CD4-positive, alpha-beta T cell treated with Interleukin-15 for 4 hours (primary cell): ENCODE results near the gene RAD51B.

Source experiments
- DNase-seq: peaks from one replicate; pipeline ENCODE4 v3.0.0-alpha.2; 2020; ENCODE audit warnings: low spot score

Gene RAD51B

DNA sequence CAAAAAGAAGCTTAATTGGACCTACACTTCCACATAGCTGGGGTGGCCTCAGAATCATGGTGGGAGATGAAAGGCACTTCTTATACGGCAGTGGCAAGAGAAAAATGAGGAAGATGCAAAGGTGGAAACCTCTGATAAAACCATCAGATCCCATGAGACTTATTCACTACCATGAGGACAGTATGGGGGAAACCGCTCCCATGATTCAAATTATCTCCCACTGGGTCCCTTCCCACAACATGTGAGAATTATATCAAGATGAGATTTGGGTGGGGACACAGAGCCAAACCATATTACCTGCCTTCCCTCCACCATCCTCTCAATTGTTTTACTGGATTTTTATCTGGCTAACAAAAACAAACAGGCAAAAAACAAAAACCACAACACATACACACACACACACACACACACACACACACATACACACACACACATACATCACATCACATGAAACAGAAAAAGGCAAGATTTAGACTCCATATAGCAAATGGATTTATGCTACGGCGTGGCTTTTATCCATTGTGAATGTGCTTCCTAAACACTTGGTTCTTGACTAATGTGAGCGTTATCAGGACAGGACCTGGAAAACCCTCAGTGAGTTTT, 906.6 kb downstream of the RAD51B start:
- DNase-seq, result no peak

DNA sequence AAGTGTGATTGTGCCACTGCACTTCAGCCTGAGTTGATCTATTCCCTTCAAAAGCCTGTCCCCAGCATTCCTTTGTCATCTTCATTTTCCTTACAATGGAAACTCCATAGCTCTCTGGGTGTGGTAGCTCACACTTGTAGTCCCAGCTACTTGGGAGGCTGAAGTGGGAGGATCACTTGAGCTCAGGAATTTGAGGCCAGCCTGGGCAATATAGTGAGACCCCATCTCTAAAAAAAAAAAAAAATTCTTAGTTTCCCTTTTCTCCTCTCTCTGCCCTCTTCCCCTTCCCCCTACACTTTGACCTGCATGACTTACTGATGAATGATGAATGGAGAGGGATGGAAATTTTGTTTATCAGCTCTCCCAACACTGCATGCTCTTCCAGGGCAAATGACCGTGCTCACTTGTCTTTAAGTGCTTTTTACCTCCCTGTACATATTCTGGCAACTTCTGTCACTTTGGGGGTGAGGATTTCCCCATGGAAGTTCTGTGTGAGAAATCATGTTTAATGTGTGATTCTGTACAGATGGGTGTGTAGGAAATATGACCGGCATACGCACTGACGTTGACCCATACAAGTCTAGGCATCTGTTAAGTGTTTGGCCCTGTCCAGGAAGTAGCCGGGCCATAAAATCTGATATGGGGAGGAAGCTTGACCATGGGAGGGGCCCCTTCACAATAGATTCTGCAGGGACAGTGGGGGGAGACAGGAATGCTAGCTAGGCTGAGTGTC, 907.9 kb downstream of the RAD51B start:
- no peak for DNase-seq

DNA sequence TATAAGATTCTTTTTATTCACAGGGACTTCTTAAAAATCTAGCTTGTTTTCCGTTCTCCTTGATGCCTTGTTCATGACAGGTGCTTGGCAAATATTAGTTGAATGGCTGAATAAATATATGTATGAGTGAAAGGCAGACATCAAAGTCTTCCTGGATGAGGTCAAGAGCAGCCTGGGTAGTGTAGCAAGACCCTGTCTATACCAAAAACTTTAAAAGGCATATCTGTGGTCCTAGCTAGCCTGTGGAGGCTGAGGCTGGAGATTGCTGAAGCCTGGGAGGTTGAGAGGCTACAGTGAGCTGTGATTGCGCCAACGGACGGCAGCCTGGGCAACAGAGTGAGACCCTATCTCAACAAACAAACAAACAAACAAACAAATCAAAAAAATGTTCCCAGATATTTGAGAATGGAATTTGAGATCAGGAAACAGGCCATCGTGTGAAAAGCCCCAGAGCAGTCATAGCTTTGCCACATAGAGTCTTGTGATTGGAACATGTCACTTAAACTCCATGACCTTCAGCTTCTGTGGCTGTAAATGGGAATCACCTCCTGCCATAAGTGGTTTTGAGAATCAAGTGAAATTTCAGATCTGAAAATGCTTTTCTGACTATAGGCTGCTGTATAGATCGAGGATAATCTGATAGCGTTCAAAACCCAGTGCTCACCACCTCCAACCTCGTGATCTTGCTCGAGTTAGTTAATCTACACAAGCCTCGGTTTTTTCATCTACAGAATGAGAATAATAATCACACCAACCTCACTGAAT, 908.9 kb downstream of the RAD51B start:
- DNase-seq, result no peak

DNA sequence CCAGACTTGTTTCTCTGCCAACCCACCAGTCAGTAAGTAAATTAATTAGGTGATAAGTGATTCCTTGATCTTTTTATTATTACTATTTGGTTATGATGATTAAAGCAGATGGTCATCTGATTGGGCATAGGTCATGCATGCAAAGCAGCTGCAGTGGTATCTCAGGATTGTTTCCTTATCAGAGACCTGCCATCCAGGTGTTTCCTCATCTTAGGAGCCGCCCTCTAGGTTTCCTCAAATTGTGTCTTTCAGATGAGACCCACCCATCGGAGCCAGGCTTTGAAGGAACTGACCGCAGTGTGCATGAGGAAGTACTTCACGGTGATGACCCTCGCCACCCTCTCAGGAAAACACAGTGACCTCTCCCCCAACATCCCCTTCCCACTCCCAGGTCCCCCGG, 910.0 kb downstream of the RAD51B start:
- DNase-seq, result no peak

DNA sequence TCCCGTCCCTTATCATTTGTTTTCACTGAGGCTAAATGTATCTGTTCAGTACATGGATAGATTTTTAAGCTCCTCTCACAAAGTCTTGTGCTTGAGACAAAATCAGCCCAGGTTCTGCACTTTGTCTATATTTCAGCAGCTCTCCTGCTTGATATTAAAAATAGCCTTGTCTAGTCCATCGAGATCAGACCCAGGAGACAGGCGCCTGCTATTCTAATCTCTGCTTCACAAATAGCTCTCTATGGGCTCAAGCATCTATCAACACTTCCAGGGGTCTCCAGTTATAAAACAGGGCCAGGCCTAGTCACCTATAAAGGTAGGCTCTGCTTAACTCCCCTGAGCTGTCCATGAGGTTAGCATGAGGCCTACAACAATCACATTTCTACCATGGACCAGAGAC, 910.8 kb downstream of the RAD51B start:
- DNase-seq, result no peak

DNA sequence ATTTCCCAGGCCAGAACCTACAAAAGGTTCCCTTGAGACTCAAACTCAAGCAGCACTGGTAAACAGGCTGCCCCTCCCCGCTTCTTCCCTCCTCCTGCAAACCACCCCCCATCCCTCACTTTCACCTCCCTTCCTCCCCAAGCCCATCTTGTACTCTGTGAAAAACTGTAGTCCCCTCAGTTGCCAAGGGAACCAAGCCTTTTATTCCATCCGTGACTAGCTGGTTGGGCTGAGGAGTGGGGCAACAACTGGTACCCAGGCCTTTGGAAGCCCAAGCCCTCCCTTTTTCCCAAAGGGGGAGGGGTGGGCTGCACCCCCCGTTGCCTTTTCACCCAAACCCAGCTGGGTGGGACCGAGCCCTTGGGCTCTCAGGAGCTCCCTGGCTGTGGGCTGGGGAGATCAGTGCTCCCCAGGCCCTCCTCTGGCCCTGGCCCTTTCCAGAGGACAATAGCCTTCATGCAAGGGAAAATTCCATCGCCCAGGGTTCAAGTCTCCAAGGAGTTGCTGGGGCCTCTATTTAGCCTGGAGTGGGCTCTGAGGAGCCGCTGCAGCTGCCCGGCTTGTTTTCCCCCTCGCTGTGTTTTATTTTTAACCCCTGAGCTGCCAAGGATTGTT, 911.3 kb downstream of the RAD51B start:
- no peak for DNase-seq

DNA sequence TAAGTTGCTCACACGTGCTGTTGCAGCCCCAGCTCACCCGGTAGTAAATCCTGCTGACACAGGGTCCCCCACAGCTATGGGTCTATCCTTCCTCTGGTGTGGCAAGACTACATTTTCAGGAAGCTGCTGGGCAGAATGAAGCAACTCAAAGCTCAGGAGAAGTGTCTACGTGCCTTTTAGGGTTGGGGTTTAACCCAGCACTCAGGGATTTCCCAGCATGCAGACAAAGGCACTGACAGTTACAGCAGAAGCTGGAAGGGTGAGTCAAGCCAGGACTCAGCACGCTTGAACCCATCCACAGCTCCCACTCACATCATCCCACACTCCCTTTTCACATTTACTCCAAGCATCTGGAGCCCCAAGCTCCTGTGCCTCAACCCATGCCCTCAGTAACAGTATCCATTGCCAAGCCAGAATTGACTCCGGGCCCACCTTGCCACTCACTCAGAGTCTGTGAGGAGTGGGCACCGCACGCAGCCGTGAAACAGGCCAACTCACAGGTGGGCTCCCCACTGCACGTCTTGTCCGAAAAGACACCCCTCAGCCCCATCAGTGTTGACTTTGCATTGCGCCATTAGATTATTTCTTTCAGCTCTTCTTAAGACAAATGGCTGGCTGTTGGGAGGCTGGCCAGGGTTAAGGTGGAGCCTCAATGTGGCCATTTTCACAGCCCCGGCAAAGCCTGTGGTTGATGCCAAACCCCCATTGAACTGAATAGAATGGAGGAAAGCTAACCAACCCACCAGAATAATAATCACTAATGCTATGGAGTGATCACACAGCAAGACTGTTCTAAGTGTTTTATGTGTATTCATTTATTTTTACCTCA, 913.7 kb downstream of the RAD51B start:
- no peak for DNase-seq

DNA sequence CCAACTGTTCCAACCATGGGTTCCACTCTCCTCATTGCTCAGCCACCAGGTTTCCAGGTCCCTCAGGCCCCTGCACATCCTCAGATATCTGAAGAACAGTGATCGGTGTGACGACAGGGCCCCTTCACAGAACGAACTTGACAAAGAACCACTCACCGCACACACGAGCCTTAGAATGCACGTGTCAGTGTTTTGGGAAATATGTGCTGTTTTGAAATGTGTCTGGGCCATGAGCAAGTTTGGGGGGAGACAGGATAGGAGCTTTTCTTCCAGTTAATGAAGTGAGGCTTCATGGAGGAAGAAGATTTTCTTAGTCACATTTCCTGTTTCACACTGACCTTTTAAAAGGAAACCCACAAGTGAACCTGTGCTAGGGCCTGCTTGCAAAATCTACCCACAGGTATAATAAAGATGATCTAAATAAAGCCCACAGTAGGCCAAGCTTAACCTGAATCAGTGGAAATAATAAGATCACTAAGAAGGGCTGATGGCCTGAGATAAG, 914.7 kb downstream of the RAD51B start:
- DNase-seq, result peak; percentile 70

DNA sequence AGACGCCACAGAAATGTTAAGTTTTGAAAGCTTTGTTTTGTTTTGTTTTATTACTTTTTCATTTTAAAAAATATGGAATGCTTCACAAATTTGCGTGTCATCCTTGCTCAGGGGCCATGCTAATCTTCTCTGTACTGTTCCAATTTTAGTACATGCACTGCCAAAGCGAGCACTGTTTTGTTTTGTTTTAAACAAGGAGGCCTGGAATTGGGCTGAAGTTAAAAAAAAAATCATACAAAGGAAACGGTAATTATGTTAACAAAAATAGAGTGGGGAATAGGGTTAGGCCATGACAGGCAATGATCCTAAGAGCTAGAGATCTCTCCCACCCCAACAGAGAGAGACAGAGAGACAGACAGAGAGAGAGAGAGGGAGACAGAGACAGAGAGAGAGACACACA, 916.3 kb downstream of the RAD51B start:
- DNase-seq, result no peak

DNA sequence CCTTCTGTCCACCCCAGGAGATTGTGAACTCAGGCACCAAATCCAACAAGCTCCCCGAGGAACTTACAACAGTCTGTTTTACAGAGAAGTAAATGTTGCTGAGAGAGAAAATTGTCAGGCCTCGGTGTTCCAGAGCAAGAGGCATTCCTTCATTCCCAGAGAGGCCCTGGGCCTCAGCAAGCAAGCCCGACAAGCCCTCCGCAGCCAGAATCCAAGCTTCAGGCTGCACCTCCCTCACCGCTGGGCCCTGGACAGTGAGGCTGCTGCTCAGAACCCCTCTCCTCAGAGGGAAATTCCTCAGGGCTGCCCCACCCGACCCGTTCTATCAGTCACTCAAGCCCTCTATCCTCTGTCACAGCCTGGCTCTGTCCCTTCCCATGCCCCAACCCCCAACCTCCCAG, 916.9 kb downstream of the RAD51B start:
- DNase-seq, result no peak

DNA sequence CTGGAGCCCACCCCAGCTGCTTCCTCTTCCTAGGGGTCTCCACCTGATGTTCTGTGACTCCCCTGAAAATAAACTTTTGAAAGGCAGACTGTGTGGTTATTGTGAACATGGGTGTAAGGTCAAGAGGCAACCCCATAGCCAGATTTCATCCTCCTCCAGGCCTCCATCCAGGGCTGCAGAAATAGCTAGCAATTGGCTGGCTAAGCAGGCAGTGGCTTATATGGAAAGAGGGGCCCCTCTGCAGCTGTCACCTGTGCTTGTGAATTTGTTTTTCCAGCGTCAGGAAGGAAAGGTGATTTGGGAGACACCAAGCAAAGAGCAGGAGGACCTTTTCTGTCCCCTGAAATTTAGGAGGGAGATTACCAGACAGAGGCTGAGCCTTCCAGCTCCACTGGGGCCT, 917.5 kb downstream of the RAD51B start:
- no peak for DNase-seq

DNA sequence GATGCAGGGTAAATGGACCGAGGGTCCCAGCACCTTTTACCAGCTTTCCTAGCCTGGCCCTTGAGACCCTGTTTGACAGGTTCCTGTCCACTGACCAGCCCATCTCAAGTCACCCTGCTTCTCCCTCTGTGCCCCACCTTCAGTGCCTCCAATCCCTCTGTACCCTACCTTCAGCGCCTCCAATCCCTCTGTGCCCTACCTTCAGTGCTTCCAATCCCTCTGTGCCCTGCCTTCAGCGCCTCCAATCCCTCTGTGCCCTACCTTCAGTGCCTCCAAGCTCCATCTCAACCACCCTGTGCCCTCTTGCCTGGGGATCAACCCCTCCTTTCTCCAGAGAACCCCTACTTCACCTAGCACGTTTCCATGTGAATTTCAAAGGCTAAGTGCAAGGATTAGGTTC, 919.0 kb downstream of the RAD51B start:
- DNase-seq, result no peak

DNA sequence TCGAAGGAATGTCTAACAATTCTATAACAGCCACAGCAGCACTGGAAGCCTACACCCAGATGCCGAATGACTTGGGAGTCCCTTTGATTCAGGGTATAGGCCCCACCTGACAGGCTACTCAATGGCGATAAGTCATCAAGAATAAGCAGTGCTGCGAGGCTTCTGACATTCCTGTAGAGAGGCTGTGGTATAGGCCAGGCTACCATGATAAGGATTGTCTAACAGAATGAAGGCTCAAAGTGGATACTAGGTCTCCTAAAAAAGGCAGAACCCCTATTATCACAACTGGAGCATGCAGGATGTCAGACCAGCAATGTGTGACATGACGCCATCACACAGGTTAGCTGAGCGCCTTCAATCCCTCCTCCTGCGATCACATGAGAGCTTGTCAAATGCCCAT, 920.1 kb downstream of the RAD51B start:
- no peak for DNase-seq

DNA sequence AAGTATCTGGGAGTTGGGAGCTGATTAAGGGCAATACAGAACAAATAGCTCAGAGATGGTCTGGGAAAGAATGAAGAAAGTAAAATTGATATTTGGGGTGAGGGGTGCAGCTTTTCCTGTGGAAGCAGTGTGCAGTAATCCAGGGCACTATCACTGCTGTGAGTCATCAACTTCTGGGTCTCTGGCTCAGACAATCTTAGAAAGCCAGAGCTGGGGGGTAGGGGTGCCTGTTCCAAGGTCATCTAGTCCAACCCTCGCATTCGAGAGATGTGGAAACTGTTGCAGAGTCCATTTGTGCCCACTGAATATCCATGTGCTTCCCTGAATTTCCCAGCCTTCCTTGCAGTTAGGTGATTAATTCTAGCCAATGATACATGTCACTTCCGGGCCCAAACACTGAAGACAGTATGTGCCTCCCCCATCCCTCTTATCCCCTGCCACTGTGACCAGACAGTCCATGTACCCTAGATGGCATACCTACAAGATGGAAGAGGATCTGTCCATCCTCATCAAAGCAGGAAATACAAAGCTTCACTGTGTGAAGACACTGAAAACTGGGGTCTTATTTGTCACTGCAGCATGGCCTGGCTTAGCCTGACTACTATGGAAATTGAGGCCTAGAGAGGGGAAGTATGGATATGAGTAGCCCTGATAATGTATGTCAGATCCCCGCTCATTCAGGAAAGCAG, 921.4 kb downstream of the RAD51B start:
- DNase-seq, result no peak

DNA sequence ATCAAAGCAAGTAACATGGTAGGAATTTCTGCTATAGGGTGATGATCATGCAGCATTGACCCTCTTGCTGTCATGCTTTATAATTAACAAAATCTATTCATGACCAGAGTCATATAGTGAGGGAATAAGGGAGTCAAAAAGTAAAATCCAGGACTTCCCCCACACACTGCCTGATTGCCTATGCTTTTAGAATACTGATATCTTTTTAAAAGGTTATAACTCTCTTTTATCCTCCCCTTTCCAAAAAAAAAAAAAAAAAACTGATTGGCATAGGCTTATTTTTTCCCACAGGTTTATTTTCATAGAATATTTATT, 921.9 kb downstream of the RAD51B start:
- no peak for DNase-seq

DNA sequence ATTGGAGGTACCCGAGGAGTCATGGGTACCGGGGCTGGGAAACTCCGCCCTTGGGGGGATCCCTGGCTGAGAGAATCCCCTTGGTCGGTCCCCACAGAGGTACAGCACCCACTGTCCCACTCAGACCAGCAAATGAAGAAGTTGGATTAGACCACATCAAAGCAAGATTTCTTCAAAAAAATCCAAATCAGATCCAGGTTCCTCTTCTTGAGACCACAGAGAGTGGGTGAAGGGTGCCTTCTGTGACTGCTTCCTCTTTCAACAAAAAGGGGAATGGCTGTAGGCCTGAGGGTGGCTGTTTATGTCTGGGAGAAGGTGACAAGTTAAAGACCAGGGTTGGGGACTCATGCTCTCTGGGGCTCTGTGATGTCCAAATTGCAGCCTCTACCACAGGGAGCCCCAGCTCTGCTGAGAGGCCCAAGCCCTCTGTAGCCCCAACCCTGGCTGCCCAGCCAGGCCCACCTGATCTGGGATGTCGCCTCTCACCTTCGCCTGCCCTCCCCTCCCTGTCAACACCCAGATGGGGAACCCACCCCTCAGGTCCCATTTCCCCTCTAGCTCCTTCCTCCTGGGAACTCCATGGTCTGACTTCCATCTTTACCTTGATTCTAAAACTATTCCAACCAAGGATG, 922.4 kb downstream of the RAD51B start:
- DNase-seq, result peak; percentile 13

DNA sequence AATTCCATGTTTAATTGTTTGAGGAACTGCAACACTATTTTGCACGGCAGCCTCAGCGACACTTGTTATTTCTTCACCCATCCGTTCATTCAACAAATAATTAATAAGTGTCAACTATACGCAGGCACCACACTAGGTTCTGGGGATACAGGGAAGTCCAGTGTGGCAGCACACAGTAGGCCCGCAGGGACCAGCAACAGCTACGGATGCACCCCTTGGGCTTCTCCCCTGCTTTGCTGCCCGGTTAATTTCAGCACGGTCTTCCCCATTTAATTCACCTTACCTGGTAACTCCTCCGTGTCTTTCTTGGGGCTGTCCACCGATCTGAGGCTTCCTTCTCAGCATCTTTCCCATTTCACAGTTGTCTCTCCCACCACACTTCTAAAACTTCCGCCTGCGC, 925.0 kb downstream of the RAD51B start:
- no peak for DNase-seq

DNA sequence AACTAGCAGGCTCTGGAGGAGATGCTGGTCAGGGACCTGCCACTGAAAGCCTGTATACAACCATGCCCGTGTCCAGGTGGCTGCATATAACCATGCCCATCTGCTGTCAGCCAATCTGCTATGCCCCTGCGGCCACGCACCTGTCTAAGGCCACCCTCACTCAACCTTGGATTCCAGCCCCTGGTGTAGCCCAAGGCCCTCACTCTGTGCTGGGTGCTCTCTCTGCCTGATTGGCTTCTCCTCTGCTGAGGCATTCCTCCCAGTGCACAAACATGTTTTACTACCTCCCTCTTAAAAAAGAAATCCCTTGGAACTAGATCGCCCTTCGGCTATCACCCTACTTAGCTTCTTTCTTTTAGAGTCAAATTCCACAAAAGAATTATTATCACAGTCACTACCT, 927.8 kb downstream of the RAD51B start:
- DNase-seq, result no peak

DNA sequence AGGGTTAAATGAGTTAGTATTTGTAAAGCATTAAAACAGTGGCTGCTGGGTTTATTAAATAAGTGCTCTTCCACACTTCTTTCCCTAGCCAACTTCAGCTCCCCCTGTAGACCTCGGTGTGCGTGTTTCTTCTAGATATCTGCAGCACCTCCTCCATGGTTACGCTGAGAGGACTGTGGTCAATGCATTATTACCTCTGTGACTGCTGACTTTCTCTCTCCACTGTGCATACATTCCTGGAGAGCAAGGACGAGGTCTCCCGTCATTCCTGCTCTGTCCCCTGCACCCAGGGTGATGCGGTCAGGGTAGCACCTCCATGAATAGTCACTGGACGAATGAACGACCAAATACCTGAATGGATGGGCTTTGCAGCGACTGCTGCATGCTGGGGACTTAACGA, 928.7 kb downstream of the RAD51B start:
- DNase-seq, result no peak

DNA sequence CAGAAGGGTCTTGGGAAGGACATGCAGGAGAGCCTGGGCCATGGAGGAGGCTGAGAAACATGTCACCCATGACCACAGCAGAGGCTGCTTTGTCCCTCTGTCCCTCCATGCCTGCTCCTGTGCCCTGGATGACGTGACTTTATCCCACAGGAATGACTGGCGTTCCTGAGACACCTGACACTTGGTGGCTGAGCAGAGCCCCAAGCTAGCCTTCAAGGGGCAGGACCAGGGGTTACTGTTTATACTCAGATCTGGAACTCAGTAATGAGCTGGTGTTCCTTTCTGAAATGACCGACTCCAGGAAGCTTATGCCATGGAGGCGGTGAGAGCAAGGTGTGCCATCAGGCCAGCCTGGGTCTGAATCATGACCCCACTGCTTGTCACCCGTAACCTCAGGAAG, 929.1 kb downstream of the RAD51B start:
- DNase-seq, result no peak
